ENCODE data around the gene CLDN14.

Gene CLDN14

DNA sequence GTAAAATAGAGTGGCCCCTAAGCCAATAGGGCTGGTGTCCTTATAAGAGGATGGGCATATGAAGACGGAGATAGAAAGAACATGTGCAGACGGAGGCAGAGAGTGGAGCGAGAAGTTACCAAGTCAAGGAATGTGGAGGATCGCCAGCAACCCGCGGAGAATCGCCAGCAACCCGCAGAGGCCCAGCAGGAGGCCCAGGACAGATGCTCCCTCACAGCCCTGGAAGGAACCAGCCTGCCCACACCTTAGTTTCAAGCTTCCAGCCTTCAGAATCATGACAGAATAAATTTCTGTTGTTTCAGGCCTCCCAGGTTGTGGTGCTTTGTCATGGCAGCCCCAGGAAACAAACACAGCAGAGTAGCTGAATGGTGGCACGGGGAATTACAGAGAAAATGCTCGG lies 9.6 kb downstream of the CLDN14 start:
- no peak for DNase-seq (ENCODE audit: low spot score)

- no peak for DNase-seq (ENCODE audit: low spot score)
These were observed 13.8 kb downstream of the CLDN14 start for GRCh38 chr21:36466061-36466511.

DNA sequence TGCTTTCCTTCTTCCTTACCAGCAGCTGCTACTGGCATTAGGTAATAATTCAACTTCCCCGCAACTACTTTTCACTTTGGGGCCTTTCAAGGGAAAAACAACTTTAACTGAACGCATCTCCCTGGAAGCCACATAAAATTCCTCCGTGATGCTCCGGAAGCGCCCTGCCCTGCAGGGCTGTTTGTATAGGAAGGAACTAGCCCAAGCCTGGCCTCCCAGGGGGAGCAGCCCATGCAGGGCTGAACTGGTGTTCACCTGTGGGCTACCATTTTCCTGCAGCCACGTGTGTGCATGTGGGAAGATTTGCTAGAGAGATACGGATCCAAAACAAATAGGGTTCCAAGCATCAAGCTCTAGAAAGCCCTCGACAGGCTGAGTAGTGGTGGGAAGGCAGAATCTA lies 14.4 kb downstream of the CLDN14 start:
- no peak for DNase-seq (ENCODE audit: low spot score)

- DNase-seq (ENCODE audit: low spot score), result no peak
These were observed 15.3 kb downstream of the CLDN14 start for GRCh38 chr21:36464590-36464989.

- DNase-seq (ENCODE audit: low spot score), result no peak
These were observed 15.9 kb downstream of the CLDN14 start for GRCh38 chr21:36463991-36464390.

DNA sequence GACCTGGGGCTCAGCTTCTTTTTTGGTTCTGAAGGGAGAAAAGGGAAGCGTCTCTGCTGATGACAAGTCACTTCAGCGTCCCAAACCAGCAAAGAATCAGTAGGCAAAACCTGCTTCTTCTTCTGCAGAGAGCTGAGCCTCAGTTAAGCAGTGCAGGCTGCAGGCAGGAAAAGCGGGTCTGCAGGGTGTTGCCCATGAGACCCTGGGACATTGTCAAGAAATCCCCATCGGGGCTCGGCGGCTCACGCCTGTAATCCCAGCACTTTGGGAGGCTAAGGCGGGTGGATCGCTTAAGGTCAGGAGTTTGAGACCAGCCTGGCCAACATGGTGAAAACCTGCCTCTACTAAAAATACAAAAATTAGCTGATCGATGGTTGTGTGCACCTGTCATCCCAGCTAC lies 16.7 kb downstream of the CLDN14 start:
- no peak for DNase-seq (ENCODE audit: low spot score)

- DNase-seq (ENCODE audit: low spot score), result no peak
These were observed 17.9 kb downstream of the CLDN14 start for GRCh38 chr21:36461918-36462486.

DNA sequence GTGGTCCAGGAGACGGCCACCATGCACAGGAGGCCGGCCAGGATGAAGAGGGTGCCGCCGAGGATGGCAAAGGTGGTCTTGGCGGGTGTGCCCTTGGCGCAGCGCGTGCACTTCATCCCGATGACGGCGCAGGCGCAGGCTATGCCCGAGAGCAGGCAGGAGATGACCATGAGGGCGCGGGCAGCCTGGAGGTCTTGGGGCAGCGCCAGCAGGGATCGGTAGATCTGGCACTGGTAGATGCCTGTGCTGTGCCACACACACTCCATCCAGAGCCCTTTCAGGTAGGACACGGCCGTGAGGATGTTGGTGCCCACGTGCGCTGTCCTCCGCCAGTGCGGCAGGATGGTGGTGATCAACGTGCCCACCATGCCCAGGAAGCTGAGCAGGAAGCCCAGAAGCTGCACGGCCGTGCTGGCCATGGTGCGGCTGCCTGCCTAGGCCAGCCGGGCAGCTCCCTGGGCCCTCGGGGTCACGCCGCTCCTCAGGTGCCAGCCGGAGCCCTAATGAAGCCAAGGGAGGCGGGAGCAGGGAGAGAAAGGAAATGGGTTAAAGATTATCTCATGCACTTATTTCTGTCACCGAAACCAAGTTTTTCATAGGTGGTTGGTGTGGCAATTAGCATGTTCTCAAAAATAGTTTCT lies 18.5 kb downstream of the CLDN14 start:
- DNase-seq (ENCODE audit: low spot score), result no peak

DNA sequence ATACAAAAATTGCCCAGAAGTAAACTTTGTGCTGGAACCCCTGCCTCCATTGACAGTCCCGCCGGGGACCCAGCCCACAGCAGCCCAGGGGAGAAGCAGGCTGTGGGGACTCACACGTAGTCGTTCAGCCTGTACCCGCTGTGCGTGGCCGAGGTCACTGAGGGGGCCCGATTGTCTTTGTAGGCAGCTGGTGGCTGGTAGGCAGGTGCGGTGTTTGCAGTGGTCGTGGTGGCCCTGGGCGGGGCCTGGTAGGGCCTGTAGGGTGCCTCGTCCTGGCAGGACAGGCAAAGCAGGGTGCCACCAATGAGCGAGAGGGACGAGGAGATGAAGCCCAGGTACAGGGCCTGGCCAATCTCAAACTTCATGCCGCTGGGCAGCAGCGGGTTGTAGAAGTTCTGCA lies 19.1 kb downstream of the CLDN14 start:
- DNase-seq (ENCODE audit: low spot score), result no peak

DNA sequence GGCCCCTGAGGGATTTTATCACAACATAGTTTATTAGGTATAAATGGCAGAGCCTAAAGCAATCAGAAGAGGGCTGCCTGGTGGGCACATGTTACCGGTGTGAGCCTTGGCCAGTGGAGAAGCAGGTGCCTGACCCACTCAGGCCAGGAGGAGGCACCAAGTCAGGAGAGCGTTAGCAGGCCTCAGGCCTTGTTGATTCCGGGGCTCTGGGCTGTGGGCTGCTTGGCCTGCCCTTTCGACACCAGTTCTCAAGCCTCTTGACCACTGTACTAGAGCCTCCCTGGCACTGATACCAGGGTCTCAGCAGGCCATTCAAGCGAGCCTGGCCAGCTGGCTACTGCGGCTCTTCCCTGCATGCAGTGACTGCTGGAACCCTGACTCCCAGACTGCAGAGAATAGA lies 20.8 kb downstream of the CLDN14 start:
- no peak for DNase-seq (ENCODE audit: low spot score)

- DNase-seq (ENCODE audit: low spot score), result no peak
These were observed 23.1 kb downstream of the CLDN14 start for GRCh38 chr21:36456729-36457414.

DNA sequence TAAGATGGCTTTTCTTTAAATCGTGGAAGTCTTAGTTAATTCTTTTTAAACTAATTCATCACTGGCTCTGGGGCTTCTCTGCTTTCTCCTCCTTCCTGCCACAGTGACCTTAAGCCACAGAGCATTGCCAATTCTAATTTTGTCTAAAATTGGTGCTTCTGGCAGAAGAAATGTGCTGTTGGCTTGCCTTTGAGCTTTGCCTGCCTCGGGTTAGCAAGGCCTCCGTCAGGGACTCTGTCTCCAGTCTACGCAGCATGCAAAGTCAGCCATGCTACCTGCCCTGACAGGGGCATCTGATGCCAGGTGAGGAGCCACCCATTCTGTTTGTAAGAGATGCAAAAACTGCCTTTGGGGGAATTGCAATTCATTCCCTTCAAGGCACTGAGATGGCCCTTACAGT lies 25.2 kb downstream of the CLDN14 start:
- no peak for DNase-seq (ENCODE audit: low spot score)

DNA sequence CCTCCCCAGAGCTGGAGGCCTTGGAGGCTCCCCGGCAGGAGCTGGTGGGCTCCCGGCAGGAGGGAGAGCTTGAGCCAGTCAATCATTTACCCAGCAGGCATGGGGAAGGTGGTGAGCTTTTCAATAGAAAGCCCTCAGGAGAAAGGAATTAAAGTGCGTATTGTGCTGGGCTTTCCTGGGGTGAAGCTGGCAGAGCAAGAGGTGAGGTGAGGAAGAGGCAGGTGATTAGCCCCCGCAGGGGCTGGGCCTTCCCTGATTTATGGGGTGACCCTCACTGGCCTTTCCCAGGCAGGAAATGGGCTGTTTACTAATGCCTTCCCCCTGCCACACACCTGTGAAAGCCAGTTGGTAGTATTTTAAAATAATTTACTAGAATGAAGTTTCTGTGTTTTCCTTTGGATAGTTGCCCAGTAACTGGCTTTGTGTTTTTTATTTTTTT lies 25.8 kb downstream of the CLDN14 start:
- DNase-seq (ENCODE audit: low spot score), result no peak

GRCh38 chr21:36452281-36452825 lies 27.6 kb downstream of the CLDN14 start:
- no peak for DNase-seq (ENCODE audit: low spot score)

DNA sequence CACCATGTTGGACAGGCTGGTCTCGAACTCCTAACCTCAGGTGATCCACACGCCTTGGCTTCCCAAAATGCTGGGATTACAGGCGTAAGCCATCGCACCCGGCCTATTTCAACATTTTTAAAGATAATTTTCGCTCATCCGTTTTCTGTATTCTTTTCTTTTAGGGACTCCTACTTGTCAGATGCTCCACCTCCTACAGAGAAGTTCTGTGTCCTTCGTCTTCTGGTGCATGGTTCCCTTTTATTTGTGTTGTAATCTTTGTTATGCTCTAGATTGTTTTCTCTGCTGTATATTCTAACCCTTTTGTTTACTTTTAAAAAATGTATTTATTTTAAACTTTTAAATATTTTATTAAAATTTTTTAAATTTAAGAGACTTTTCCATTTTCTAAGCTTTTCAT lies 28.4 kb downstream of the CLDN14 start:
- DNase-seq (ENCODE audit: low spot score), result no peak

DNA sequence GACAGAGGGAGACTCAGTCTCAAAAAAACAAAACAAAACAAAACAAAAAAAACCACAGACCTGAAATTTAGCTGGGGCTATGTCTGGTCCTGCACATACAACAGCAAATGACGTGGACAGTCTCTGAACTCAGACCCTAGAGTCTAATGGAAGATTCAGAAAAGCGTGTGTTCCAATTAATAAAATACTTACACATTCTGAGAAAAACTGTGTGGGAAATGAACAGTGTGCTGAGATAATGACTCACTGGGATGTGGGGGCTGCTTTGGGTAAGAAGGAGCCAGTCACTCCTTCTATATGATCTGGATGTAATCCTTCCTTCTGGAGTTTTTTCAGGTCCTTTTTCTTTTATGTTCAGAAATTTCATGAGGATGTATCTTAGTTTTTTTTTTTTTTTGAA lies 29.4 kb downstream of the CLDN14 start:
- no peak for DNase-seq (ENCODE audit: low spot score)

DNA sequence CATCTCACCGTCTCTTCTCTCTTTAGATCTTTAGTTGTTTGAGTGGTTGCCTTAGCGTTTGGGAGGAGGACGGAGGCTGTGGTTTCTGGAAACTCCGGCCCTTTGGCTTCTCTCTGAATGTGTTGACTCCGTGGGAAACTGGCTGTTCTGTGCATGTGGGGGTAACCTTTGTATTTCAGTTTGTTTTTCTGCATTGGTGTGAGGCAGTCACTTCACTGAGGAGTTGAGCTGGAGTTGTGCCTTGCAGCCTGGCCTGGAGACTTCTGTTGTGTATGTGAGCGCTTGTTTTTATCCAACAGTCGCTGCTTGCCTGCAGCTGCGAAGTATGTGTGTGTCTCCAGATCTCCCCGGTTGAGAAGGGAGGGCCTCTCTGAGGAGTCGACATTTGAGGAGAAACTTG lies 33.6 kb downstream of the CLDN14 start:
- no peak for DNase-seq (ENCODE audit: low spot score)

GRCh38 chr21:36441715-36442114 lies 38.2 kb downstream of the CLDN14 start:
- no peak for DNase-seq (ENCODE audit: low spot score)

DNA sequence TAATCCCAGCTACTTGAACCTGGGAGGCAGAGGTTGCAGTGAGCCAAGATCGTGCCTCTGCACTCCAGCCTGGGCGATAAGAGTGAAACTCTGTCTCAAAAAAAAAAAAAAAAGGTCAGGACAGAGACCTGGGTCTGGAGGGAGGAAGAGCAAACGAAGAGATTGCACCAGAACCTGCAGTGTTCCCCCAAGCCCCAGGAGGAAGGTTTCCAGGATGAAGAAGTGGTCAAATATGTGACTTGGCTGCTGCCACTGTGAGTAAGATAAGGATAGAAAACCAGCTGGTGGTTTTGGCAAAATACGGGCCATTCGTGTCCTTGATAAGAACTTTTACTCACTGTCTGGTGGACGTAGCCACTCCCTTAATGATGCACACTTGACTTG lies 42.2 kb downstream of the CLDN14 start:
- no peak for DNase-seq (ENCODE audit: low spot score)

DNA sequence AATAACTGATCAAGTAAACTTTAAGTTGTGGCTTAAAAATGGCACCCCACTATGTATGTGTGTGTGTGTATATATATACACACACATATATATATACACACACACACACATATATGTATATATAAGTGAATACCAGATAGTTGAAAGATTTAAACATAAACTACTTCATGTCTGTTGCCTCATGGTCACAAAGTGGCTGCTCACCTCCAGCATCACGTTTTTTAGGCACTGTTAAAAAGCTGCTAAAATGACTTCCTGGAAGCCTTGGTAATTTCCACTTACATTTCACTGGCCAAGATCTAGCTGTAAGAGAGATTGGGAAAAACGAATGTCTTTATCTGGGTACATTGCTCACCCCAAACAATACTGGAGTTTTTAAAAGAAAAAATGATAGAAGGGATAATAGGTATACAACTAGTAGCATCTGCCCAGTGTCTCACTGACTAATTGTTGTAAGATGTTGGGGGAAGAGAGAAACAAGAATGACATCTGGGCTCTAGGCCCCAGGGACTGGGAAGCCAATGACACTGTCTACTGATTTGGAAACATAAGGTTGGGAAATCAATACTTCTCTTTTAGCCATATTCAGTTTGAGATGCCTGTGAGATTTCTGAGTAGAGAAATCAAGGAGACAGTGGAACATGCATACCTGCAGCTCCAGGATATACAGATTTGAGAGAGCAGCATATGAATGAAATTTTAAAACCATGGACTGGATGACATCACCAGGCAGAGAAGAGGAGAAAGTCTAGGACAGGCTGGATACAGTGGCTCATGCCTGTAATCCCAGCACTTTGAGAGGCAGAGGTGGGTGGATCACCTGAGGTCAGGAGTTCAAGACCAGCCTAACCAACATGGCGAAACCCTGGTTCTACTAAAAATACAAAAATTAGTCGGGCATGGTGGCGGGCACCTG lies 42.8 kb downstream of the CLDN14 start:
- DNase-seq (ENCODE audit: low spot score), result no peak

DNA sequence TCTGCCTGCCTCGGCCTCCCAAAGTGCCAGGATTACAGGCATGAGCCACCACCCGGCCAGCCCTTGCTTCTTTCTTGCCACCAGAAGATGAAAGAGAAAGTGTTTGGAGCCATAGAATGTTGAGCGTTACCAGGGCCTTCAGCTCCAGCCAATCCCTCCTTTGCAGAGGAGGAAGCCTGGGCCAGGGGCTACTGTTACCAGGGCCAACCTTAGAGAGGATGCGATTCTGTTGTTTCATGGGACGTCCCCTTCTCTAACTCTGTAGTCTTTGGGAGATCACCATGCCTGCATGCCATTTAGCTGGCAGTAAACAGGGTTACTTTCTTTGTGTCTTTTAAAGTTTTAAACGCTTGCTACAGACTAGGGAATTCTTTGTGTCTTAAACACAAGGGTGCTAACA lies 45.8 kb downstream of the CLDN14 start:
- no peak for DNase-seq (ENCODE audit: low spot score)

GRCh38 chr21:36433059-36433709 lies 46.7 kb downstream of the CLDN14 start:
- no peak for DNase-seq (ENCODE audit: low spot score)
